PC-9 (cell line): ENCODE results near the gene SMARCA2. TPM values are rescaled to one million over a fixed set of nuclear protein-coding genes. Genes with fewer than 3 reads are reported as not detected.

ENCODE experiments used
- BruUV-seq: library from RNA; stranded (reverse); fragments of 400-500 nt; replicated peaks from 2 replicates; lab custom pipeline; 2021; lab: Mats Ljungman, UMichigan
- CTCF ChIA-PET: fragments of 300-600 bp; sonication (Branson Sonifier 250); formaldehyde crosslinking; loops from one replicate; lab custom pipeline; 2022; ENCODE audit warnings: antibody characterized with exemption; lab: Charles Lee
- POLR2A ChIA-PET: fragments of 300-600 bp; sonication (Branson Sonifier 250); formaldehyde crosslinking; loops from one replicate; lab custom pipeline; 2022; ENCODE audit warnings: antibody characterized with exemption; ENCODE audit not compliant: unreplicated experiment; lab: Charles Lee
- DNase-seq, 2 experiments: peaks; one replicate each; pipeline versions ENCODE4 v3.0.0 to v3.0.0-alpha.2; 2015 to 2022; ENCODE audit warnings: mixed read lengths in 1 of 2
- H2AFZ ChIP-seq: fragments of 200-600 bp; sonication (generic); 2 replicates; pipeline ENCODE4 v1.8.1; 2017; ENCODE audit warnings: antibody characterized with exemption
- H3F3A ChIP-seq: fragments of 200-600 bp; sonication (generic); 2 replicates; pipeline ENCODE4 v1.8.1; 2017; ENCODE audit warnings: antibody characterized with exemption, mild to moderate bottlenecking, low read depth; ENCODE audit not compliant: insufficient read depth
- H3K27ac ChIP-seq: fragments of 200-600 bp; sonication (generic); 2 replicates; pipeline ENCODE4 v1.6.1; 2016; ENCODE audit warnings: mixed run types
- H3K27me3 ChIP-seq: fragments of 200-600 bp; sonication (generic); 2 replicates; pipeline ENCODE4 v1.6.1; 2016; ENCODE audit warnings: low read depth, mixed run types; ENCODE audit not compliant: insufficient read depth
- H3K36me3 ChIP-seq: fragments of 200-600 bp; sonication (generic); 2 replicates; pipeline ENCODE4 v1.6.1; 2016; ENCODE audit warnings: low read depth, mixed run types
- H3K4me1 ChIP-seq: fragments of 200-600 bp; sonication (generic); replicated peaks from 2 replicates; pipeline ENCODE4 v1.6.1; 2016; ENCODE audit warnings: mixed run types; ENCODE audit not compliant: insufficient read depth
- H3K4me2 ChIP-seq: fragments of 200-600 bp; sonication (generic); 2 replicates; pipeline ENCODE4 v1.6.1; 2017; ENCODE audit warnings: mixed run types
- H3K4me3 ChIP-seq: fragments of 200-600 bp; sonication (generic); 2 replicates; pipeline ENCODE4 v1.6.1; 2016; ENCODE audit warnings: mixed run types
- H3K79me2 ChIP-seq: fragments of 200-600 bp; sonication (generic); 2 replicates; pipeline ENCODE4 v1.6.1; 2017; ENCODE audit warnings: low read depth, mixed run types
- H3K9me2 ChIP-seq: fragments of 200-600 bp; sonication (generic); 2 replicates; pipeline ENCODE4 v1.8.1; 2017; ENCODE audit warnings: mild to moderate bottlenecking; ENCODE audit not compliant: insufficient read depth
- H3K9me3 ChIP-seq: fragments of 200-600 bp; sonication (generic); 2 replicates; pipeline ENCODE4 v1.8.1; 2016; ENCODE audit warnings: low read depth; ENCODE audit not compliant: insufficient read depth
- H4K20me1 ChIP-seq: fragments of 200-600 bp; sonication (generic); 2 replicates; pipeline ENCODE4 v1.8.1; 2017; ENCODE audit not compliant: insufficient read depth
- CTCF ChIP-seq: fragments of 200-600 bp; sonication (generic); conservative IDR thresholded peaks from 2 replicates; pipeline ENCODE4 v1.6.1; 2017; ENCODE audit warnings: mixed run types, antibody characterized with exemption, mild to moderate bottlenecking, moderate library complexity
- EZH2 ChIP-seq: fragments of 200-600 bp; sonication (generic); IDR thresholded peaks from 2 replicates; pipeline ENCODE4 v1.8.0; 2017; ENCODE audit warnings: antibody characterized with exemption, low read depth
- intact Hi-C: fragments of 100-400 bp; cut with micrococcal nuclease; formaldehyde crosslinking; loops from one replicate; pipeline ENCODE4 v1.10.0; 2022; ENCODE audit not compliant: unreplicated experiment
- total RNA-seq: library from RNA; stranded (reverse); gene quantifications from 2 replicates; pipeline ENCODE4 v1.2.3, GENCODE V29; 2021

Gene SMARCA2
- total RNA-seq, 1 experiment from 2014 or later, result 29.3 TPM

- TF ChIP-seq CTCF (no peak), EZH2 (no peak)
- CTCF ChIA-PET, result no interaction called here
- no peaks in the 10 kb centered on the region for H3K9me2 ChIP-seq
- no peak overlapping the region for H3K27ac ChIP-seq
- no peaks in the 10 kb centered on the region for H3K9me3 ChIP-seq
- POLR2A ChIA-PET, result no interaction called here
- no peaks in the 10 kb centered on the region for H3K36me3 ChIP-seq
- H3K79me2 ChIP-seq, result no peaks in the 10 kb centered on the region
- no peak overlapping the region for H3K4me2 ChIP-seq
- no peaks in the 10 kb centered on the region for H3K4me1 ChIP-seq
- no peaks in the 10 kb centered on the region for H3K27me3 ChIP-seq
- BruUV-seq, result no TSS peak
- intact Hi-C loops, result no loop called here
- H4K20me1 ChIP-seq, result no peaks in the 10 kb centered on the region
- no peak overlapping the region for H2AFZ ChIP-seq
- H3K4me3 ChIP-seq, result no peak overlapping the region
- no peaks in the 10 kb centered on the region for H3F3A ChIP-seq
- no peak for DNase-seq
Observed at GRCh38 chr9:2142212-2142611, 127.1 kb downstream of the SMARCA2 start.

GRCh38 chr9:2144619-2145018, 129.5 kb downstream of the SMARCA2 start:
- no peaks in the 10 kb centered on the region for H3K27me3 ChIP-seq
- no peak for DNase-seq
- no peak for TF ChIP-seq CTCF
- TF ChIP-seq EZH2, result no peak
- no peaks in the 10 kb centered on the region for H3K9me2 ChIP-seq
- H3K79me2 ChIP-seq, result no peaks in the 10 kb centered on the region
- CTCF ChIA-PET, result no interaction called here
- BruUV-seq, result no TSS peak
- H4K20me1 ChIP-seq, result no peaks in the 10 kb centered on the region
- intact Hi-C loops, result loop anchor here (5.0 kb wide), 1 partner anchor 88 kb away; no protein-coding TSS in a partner anchor
- no peak overlapping the region for H3K4me2 ChIP-seq
- no peak overlapping the region for H3K27ac ChIP-seq
- H3K9me3 ChIP-seq, result no peaks in the 10 kb centered on the region
- H3K36me3 ChIP-seq, result no peaks in the 10 kb centered on the region
- H3F3A ChIP-seq, result no peaks in the 10 kb centered on the region
- no peak overlapping the region for H3K4me3 ChIP-seq
- no peak overlapping the region for H2AFZ ChIP-seq
- POLR2A ChIA-PET, result no interaction called here
- no peaks in the 10 kb centered on the region for H3K4me1 ChIP-seq

- Histone ChIP-seq H3K4me3 (no peak overlapping the region), H3K79me2 (no peaks in the 10 kb centered on the region), H3K9me3 (no peaks in the 10 kb centered on the region), H3K27me3 (no peaks in the 10 kb centered on the region), H3F3A (no peaks in the 10 kb centered on the region), H3K4me1 (no peaks in the 10 kb centered on the region), H3K27ac (no peak overlapping the region), H4K20me1 (no peaks in the 10 kb centered on the region), H3K4me2 (no peak overlapping the region), H3K9me2 (no peaks in the 10 kb centered on the region), H3K36me3 (no peaks in the 10 kb centered on the region), H2AFZ (no peak overlapping the region)
- no peak for TF ChIP-seq EZH2
- TF ChIP-seq CTCF, result no peak
- intact Hi-C loops, result loop anchor here (5.0 kb wide), 1 partner anchor 87 kb away; no protein-coding TSS in a partner anchor
- DNase-seq, result no peak
- ChIA-PET POLR2A (no interaction called here), CTCF (no interaction called here)
- no TSS peak for BruUV-seq
Observed at GRCh38 chr9:2145746-2146145, 130.6 kb downstream of the SMARCA2 start.
